ENCODE results near the gene ZFP36L2.
A peak's percentile ranks its signal among the peaks of the same experiment; 100 is the strongest.
"Not testable (repeated sequence)": the region's sequence is repeated elsewhere in the genome, so short reads cannot be mapped to it uniquely, and the experiment has no call there.

ZFP36L2 gene

GRCh38 chr2:43207553-43208300, 18.7 kb downstream of the ZFP36L2 start:
- no peak for DNase-seq (ENCODE audit: low spot score)

GRCh38 chr2:43206602-43207001, 19.8 kb downstream of the ZFP36L2 start:
- DNase-seq (ENCODE audit: low spot score): no peak

- DNase-seq (ENCODE audit: low spot score): no peak
These were observed 23.0 kb downstream of the ZFP36L2 start for GRCh38 chr2:43203373-43203772.

GRCh38 chr2:43202289-43202688, 24.1 kb downstream of the ZFP36L2 start:
- no peak for DNase-seq (ENCODE audit: low spot score)

GRCh38 chr2:43201497-43201896, 24.9 kb downstream of the ZFP36L2 start:
- DNase-seq (ENCODE audit: low spot score): no peak

- DNase-seq (ENCODE audit: low spot score): no peak
These were observed 25.4 kb downstream of the ZFP36L2 start for GRCh38 chr2:43201016-43201415.

- DNase-seq (ENCODE audit: low spot score): peak; percentile 66
These were observed 26.6 kb downstream of the ZFP36L2 start for GRCh38 chr2:43199492-43200488.

- no peak for DNase-seq (ENCODE audit: low spot score)
These were observed 28.1 kb downstream of the ZFP36L2 start for GRCh38 chr2:43198263-43198662.

- no peak for DNase-seq (ENCODE audit: low spot score)
These were observed 28.9 kb downstream of the ZFP36L2 start for GRCh38 chr2:43197588-43197896.

GRCh38 chr2:43196768-43197587, 29.4 kb downstream of the ZFP36L2 start:
- no peak for DNase-seq (ENCODE audit: low spot score)

- DNase-seq (ENCODE audit: low spot score): peak; percentile 81
These were observed 32.1 kb downstream of the ZFP36L2 start for GRCh38 chr2:43194121-43194869.

- no peak for DNase-seq (ENCODE audit: low spot score)
These were observed 32.7 kb downstream of the ZFP36L2 start for GRCh38 chr2:43193652-43194120.

- DNase-seq (ENCODE audit: low spot score): no peak
These were observed 33.4 kb downstream of the ZFP36L2 start for GRCh38 chr2:43192744-43193651.

GRCh38 chr2:43191947-43192516, 34.4 kb downstream of the ZFP36L2 start:
- DNase-seq (ENCODE audit: low spot score): no peak

GRCh38 chr2:43190311-43191052, 35.9 kb downstream of the ZFP36L2 start:
- DNase-seq (ENCODE audit: low spot score): no peak

GRCh38 chr2:43189861-43190260, 36.5 kb downstream of the ZFP36L2 start:
- DNase-seq (ENCODE audit: low spot score): not testable (repeated sequence)

- DNase-seq (ENCODE audit: low spot score): no peak
These were observed 37.6 kb downstream of the ZFP36L2 start for GRCh38 chr2:43188561-43189386.

- DNase-seq (ENCODE audit: low spot score): peak; percentile 32
These were observed 39.6 kb downstream of the ZFP36L2 start for GRCh38 chr2:43186679-43187374.
